HG03439 (cell line): ENCODE data around the gene TBC1D22A.

Experiments
- ATAC-seq: cut with Tn5 transposase; IDR thresholded peaks from one replicate; pipeline ENCODE4 v1.9.1; 2021; ENCODE audit warnings: mild to moderate bottlenecking, moderate library complexity; ENCODE audit not compliant: unreplicated experiment

TBC1D22A gene

GRCh38 chr22:46871826-46872225 lies 109.4 kb downstream of the TBC1D22A start:
- no peak for ATAC-seq

- no peak for ATAC-seq
Measured at GRCh38 chr22:46875089-46875488, 112.6 kb downstream of the TBC1D22A start.

- no peak for ATAC-seq
Measured at GRCh38 chr22:46876357-46876934, 114.0 kb downstream of the TBC1D22A start.

- no peak for ATAC-seq
Measured at GRCh38 chr22:46878191-46878948, 115.9 kb downstream of the TBC1D22A start.

- no peak for ATAC-seq
Measured at GRCh38 chr22:46879083-46879482, 116.6 kb downstream of the TBC1D22A start.

GRCh38 chr22:46881373-46882118 lies 119.1 kb downstream of the TBC1D22A start:
- no peak for ATAC-seq

- no peak for ATAC-seq
Measured at GRCh38 chr22:46883092-46883910, 120.9 kb downstream of the TBC1D22A start.

- no peak for ATAC-seq
Measured at GRCh38 chr22:46884365-46884764, 121.9 kb downstream of the TBC1D22A start.

- ATAC-seq: no peak
Measured at GRCh38 chr22:46887978-46888377, 125.5 kb downstream of the TBC1D22A start.

GRCh38 chr22:46890819-46891218 lies 128.4 kb downstream of the TBC1D22A start:
- ATAC-seq: no peak

- no peak for ATAC-seq
Measured at GRCh38 chr22:46891382-46891951, 129.0 kb downstream of the TBC1D22A start.

GRCh38 chr22:46892866-46893265 lies 130.4 kb downstream of the TBC1D22A start:
- ATAC-seq: no peak

GRCh38 chr22:46893281-46894020 lies 131.0 kb downstream of the TBC1D22A start:
- no peak for ATAC-seq

GRCh38 chr22:46894081-46894671 lies 131.7 kb downstream of the TBC1D22A start:
- no peak for ATAC-seq

GRCh38 chr22:46894851-46895640 lies 132.6 kb downstream of the TBC1D22A start:
- ATAC-seq: no peak

- ATAC-seq: no peak
Measured at GRCh38 chr22:46895753-46896152, 133.3 kb downstream of the TBC1D22A start.

GRCh38 chr22:46896166-46896565 lies 133.7 kb downstream of the TBC1D22A start:
- no peak for ATAC-seq

- ATAC-seq: no peak
Measured at GRCh38 chr22:46896568-46897245, 134.3 kb downstream of the TBC1D22A start.
